Measurements from ENCODE around the gene DOK1. TPM values are rescaled to one million over a fixed set of nuclear protein-coding genes. Genes with fewer than 3 reads are reported as not detected.

Gene DOK1
- total RNA-seq, 1 donor from 2014 or later, result 11.8 TPM

DNA sequence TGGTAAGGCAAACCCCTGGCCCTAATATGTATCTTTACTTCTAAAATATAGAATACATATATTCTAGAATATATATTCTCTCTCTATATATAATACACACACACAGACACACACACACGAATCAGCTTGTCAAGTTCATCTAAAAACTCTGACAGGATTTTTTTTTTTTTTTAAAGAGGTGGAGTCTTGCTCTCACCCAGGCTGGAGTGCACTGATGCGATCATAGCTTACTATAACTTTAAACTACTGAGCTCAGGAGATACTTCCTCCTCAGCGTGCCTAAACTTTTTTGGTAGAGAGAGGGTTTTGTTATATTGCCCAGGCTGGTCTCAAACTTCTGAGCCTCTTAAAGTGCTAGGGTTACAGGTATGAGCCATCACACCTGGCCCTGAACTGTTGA lies 45.2 kb downstream of the DOK1 start:
- no peak for DNase-seq (ENCODE audit: low spot score)

DNA sequence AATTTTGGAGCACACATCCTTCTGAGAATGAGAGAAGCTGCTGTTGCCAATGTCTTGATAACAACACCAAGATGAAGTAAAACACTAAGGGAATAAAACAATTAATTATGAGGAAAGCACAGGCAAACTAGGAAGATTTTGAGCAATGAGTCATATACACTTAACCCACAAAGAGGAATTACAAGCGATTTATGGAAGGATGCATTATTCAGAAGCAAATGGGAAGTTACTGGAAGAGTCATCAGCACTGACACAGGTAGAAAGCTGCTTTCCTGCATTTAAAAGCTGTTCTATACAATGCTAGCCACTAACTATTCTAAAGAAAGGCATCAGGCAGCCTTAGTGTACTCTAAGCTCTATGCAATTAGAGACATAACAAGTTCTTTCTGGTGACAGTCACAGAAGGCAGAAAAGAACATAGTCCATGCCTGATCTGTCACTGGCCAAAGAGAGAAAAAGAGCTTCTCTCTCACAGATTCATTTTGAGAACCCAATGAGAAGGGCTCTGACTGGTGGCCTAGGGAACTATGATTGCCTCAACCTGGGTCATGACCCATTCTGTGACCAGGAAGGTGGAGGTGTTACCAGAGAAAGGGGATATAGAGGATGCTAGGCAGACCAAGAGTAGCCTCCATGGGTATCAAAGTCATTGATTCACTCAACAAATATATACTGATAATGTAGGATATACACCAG lies 48.2 kb downstream of the DOK1 start:
- DNase-seq (ENCODE audit: low spot score), result no peak

DNA sequence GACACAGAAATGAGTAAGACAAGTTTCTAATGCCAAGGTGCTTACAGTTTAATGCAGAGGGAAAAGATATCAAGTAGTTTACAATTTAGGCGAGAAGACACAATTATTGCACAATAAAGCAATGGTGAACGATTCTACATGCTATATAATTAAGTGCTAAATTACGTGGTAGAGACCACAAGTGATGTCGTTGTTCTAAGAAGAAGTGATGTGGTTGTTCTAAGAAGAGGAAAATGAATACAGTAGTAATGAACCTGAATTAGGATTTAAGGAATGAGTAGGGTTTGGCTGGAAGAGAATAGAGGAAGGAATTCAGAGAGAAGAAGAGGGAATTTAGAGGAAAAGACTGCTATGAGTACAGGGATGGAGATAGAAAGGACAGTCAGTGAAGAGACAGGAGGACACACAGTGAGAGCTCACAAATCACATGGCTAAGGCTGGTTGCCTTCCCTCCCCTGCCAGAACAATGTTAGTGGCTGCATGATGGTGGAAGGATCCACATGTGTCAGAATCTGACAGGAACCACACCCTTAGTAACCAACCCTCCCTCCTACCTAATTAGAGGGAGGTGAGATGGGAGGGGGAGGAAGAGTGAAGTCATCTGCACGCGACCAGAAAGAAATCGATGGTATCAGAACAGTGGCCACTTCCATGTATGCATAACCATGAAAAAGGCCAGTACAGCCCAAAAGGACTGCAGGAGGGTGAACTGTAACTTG lies 48.9 kb downstream of the DOK1 start:
- DNase-seq (ENCODE audit: low spot score), result no peak

DNA sequence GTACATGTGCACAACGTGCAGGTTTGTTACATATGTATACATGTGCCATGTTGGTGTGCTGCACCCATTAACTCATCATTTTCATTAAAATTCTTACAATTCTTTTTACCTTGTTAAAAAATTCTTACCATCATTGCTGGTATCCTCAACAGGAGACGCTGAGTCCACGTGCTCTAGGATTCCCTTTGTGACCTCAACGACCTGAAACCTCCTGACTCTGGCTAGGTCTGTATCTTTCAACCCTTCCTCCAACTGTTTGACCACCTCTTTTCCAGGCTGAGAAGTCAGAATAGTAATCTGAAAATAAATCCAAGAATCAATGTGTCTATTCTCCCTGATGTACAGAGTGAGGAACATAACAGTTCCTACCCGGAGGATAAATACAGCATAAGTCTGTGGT lies 52.4 kb downstream of the DOK1 start:
- DNase-seq (ENCODE audit: low spot score), result no peak

Other genes starting within 250 kb of the DOK1 start
- gene SLC4A5, start 211.3 kb upstream of the DOK1 start, total RNA-seq, result 7.2 TPM
- gene DCTN1, start 174.4 kb upstream of the DOK1 start, total RNA-seq, result 143 TPM
- 5.5 TPM for gene C2orf81, start 133.1 kb upstream of the DOK1 start, total RNA-seq
- gene WDR54, start 133.0 kb upstream of the DOK1 start, total RNA-seq, result 11.3 TPM
- gene RTKN, start 112.8 kb upstream of the DOK1 start, total RNA-seq, result 36.4 TPM
- 55.9 TPM for gene INO80B, start 99.6 kb upstream of the DOK1 start, total RNA-seq
- gene WBP1, start 96.3 kb upstream of the DOK1 start, total RNA-seq, result 100 TPM
- 51.6 TPM for gene MOGS, start 89.3 kb upstream of the DOK1 start, total RNA-seq
- 71.8 TPM for gene MRPL53, start 82.0 kb upstream of the DOK1 start, total RNA-seq
- gene CCDC142, start 71.7 kb upstream of the DOK1 start, total RNA-seq, result 28.6 TPM
- gene TTC31, start 71.6 kb upstream of the DOK1 start, total RNA-seq, result 22.5 TPM
- 0.36 TPM for gene LBX2, start 55.1 kb upstream of the DOK1 start, total RNA-seq
- gene PCGF1, start 47.0 kb upstream of the DOK1 start, total RNA-seq, result 46.6 TPM
- gene TLX2, start 40.3 kb upstream of the DOK1 start, total RNA-seq, result not detected
- gene DQX1, start 28.5 kb upstream of the DOK1 start, total RNA-seq, result 1.4 TPM
- 98.5 TPM for gene AUP1, start 25.0 kb upstream of the DOK1 start, total RNA-seq
- gene HTRA2, start 24.8 kb upstream of the DOK1 start, total RNA-seq, result 22.4 TPM
- gene LOXL3, start 778 bp upstream of the DOK1 start, total RNA-seq, result 6.4 TPM
- gene M1AP, start 93.6 kb downstream of the DOK1 start, total RNA-seq, result 1.4 TPM
- 9.1 TPM for gene SEMA4F, start 99.5 kb downstream of the DOK1 start, total RNA-seq

Measured in ureter (tissue), 1 donor.